GM12878 (cell line): ENCODE results near the gene ARHGAP5. TPM values are rescaled to one million over a fixed set of nuclear protein-coding genes. Genes with fewer than 3 reads are reported as not detected.

Experiments
- polyA plus RNA-seq, 11 experiments: library from polyadenylated mRNA; depleted of rRNA in 4 of 11; unstranded in 6 of 11; stranded (reverse) in 5 of 11; fragments of >200 nt; fragmentation: Nextera tagmentation in 4 of 11; fragmentation: Illumina TruSeq in 1 of 11; extraction: Ambion mirVana in 4 of 11; extraction: Trizol in 1 of 11; gene quantifications; 1 replicate in 1 of 11; 2 replicates in 10 of 11; pipeline versions ENCODE4 v1.2.1 to v1.2.3, GENCODE V29; 2011 to 2016; ENCODE audit warnings: inconsistent platforms in 2 of 11, missing spikeins in 2 of 11, low read depth in 1 of 11
- small RNA-seq: library from RNA; depleted of rRNA; stranded (forward); fragments of <200 nt; gene quantifications from one replicate; pipeline ENCODE3, GENCODE V24; 2014
- total RNA-seq, 4 experiments: library from RNA; depleted of rRNA in 3 of 4; stranded (reverse); fragments of >200 nt in 3 of 4; fragmentation: Illumina TruSeq in 1 of 4; extraction: Trizol in 1 of 4; gene quantifications; 2 replicates each; pipeline versions ENCODE4 v1.2.1 to v1.2.3, GENCODE V29; 2013 to 2021

The ARHGAP5 gene
- total and polyA plus RNA-seq, 10 of the 15 experiments (the other 5 are each of a cell fraction or from before 2014, with no cell fraction given), result 0.91 to 19.6 (median 7.2) TPM

Small RNA genes within 50 kb of the gene (small RNA-seq; reads per million reads assigned to genes)
- 0.55 reads per million, percentile 11 among the genes with 10 or more reads in this experiment for gene RNU6-7
- 0.55 reads per million, percentile 11 among the genes with 10 or more reads in this experiment for gene RNU6-8

Other genes with a start within 250 kb of the ARHGAP5 start
- gene RNU6-7, start 124.7 kb downstream of the ARHGAP5 start, total RNA-seq (2014; rRNA removed), result not detected in 2 replicates
- not detected in 2 replicates for gene RNU6-7, start 124.7 kb downstream of the ARHGAP5 start, total RNA-seq (2014; rRNA removed; fragmentation: Illumina TruSeq; extraction: Trizol)
- gene RNU6-7, start 124.7 kb downstream of the ARHGAP5 start, total RNA-seq (2021), result not detected in 2 replicates
- gene RNU6-7, start 124.7 kb downstream of the ARHGAP5 start, polyA plus RNA-seq (2011; rRNA removed), result not detected in 2 replicates
- not detected in 2 replicates for gene RNU6-7, start 124.7 kb downstream of the ARHGAP5 start, polyA plus RNA-seq (2014; fragmentation: Illumina TruSeq; extraction: Trizol)
- not detected for gene RNU6-7, start 124.7 kb downstream of the ARHGAP5 start, polyA plus RNA-seq (2014; fragmentation: Nextera tagmentation; extraction: Ambion mirVana)
- gene RNU6-7, start 124.7 kb downstream of the ARHGAP5 start, polyA plus RNA-seq (2014; rRNA removed), result not detected in 2 replicates
- gene RNU6-7, start 124.7 kb downstream of the ARHGAP5 start, polyA plus RNA-seq (2016; fragmentation: Nextera tagmentation; extraction: Ambion mirVana), result not detected
- not detected in 2 replicates for gene RNU6-8, start 126.0 kb downstream of the ARHGAP5 start, total RNA-seq (2014; rRNA removed)
- not detected in 2 replicates for gene RNU6-8, start 126.0 kb downstream of the ARHGAP5 start, total RNA-seq (2014; rRNA removed; fragmentation: Illumina TruSeq; extraction: Trizol)
- not detected in 2 replicates for gene RNU6-8, start 126.0 kb downstream of the ARHGAP5 start, total RNA-seq (2021)
- gene RNU6-8, start 126.0 kb downstream of the ARHGAP5 start, polyA plus RNA-seq (2011; rRNA removed), result not detected in 2 replicates
- not detected in 2 replicates for gene RNU6-8, start 126.0 kb downstream of the ARHGAP5 start, polyA plus RNA-seq (2014; fragmentation: Illumina TruSeq; extraction: Trizol)
- not detected for gene RNU6-8, start 126.0 kb downstream of the ARHGAP5 start, polyA plus RNA-seq (2014; fragmentation: Nextera tagmentation; extraction: Ambion mirVana)
- not detected in 2 replicates for gene RNU6-8, start 126.0 kb downstream of the ARHGAP5 start, polyA plus RNA-seq (2014; rRNA removed)
- gene RNU6-8, start 126.0 kb downstream of the ARHGAP5 start, polyA plus RNA-seq (2016; fragmentation: Nextera tagmentation; extraction: Ambion mirVana), result not detected